Measurements from ENCODE around the gene NLRP9.

Gene NLRP9

DNA sequence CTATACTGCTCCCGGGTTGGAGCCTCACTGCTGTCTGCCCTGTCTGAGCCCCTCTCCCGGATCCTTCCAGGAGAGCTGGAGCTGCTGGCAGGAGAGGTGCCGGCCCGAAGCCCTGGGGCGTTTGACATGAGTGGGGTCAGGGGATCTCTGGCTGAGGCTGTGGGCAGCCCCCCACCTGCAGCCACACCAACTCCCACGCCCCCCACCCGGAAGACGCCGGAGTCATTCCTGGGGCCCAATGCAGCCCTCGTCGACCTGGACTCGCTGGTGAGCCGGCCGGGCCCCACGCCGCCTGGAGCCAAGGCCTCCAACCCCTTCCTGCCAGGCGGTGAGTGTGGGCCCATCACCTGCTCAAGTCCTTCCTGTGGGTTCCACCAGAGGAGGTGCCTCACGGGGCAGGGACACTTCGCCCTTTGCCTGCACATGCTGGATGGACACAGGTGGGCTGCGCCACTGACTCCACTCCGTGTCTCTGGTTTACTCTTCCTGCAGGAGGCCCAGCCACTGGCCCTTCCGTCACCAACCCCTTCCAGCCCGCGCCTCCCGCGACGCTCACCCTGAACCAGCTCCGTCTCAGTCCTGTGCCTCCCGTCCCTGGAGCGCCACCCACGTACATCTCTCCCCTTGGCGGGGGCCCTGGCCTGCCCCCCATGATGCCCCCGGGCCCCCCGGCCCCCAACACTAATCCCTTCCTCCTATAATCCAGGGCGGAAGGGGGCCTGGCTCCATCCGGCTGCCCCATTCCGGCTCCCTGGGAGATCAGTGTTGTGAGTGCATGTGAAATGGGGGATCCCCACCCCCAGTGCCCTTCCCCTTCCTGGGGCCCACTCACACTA, 43.3 kb downstream of the NLRP9 start:
- Histone ChIP-seq H4K20me1 (ENCODE audit: insufficient read depth, low read length) (peaks cover 12% of the 10 kb centered on the region), H3K4me2 (ENCODE audit: low read length) (no peak overlapping the region), H3K4me3 (ENCODE audit: low read length) (no peak overlapping the region), H2AFZ (ENCODE audit: low read depth, low read length) (no peak overlapping the region), H3K27ac (ENCODE audit: low read length) (no peak overlapping the region), H3K79me2 (ENCODE audit: low read length) (0 out of 2 replicates have a peak, but pooled peaks cover 1% of the 10 kb centered on the region), H3K36me3 (replicated peaks; ENCODE audit: low read depth, low read length) (peaks cover 84% of the 10 kb centered on the region), H3K9me3 (ENCODE audit: insufficient read depth, low read length) (no peaks in the 10 kb centered on the region), H3K27me3 (ENCODE audit: low read depth, low read length) (no peaks in the 10 kb centered on the region), H3K9ac (ENCODE audit: low read length) (no peak overlapping the region), H3K4me1 (ENCODE audit: low read length) (no peaks in the 10 kb centered on the region)
- no peak for TF ChIP-seq EZH2phosphoT487 (IDR thresholded peaks at IDR 0.05; ENCODE audit: low read depth)
- TF ChIP-seq, protein P1, sequence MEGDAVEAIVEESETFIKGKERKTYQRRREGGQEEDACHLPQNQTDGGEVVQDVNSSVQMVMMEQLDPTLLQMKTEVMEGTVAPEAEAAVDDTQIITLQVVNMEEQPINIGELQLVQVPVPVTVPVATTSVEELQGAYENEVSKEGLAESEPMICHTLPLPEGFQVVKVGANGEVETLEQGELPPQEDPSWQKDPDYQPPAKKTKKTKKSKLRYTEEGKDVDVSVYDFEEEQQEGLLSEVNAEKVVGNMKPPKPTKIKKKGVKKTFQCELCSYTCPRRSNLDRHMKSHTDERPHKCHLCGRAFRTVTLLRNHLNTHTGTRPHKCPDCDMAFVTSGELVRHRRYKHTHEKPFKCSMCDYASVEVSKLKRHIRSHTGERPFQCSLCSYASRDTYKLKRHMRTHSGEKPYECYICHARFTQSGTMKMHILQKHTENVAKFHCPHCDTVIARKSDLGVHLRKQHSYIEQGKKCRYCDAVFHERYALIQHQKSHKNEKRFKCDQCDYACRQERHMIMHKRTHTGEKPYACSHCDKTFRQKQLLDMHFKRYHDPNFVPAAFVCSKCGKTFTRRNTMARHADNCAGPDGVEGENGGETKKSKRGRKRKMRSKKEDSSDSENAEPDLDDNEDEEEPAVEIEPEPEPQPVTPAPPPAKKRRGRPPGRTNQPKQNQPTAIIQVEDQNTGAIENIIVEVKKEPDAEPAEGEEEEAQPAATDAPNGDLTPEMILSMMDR (IDR thresholded peaks at IDR 0.05; ENCODE audit: low read depth, low read length): no peak

DNA sequence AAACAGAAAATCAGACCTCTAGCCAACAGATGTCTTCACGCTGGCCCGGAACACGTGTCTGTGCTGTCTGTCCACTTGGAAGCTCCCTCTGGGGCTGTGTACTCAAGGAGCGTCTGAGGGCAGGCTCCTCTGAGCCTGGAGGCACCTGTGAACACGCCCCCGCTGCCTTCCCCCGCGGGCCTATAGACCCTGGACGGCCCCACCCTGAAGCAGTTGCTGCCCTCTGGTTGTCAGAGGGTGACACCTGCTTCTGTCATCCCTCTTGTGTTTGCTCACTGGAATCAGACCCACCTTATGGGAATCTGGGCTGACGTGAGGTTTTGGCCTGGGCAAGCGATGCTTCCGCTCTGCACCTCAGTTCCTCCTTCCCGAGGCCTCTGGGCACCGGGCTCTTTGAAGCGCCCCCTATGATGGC, 44.0 kb downstream of the NLRP9 start:
- Histone ChIP-seq H3K27me3 (ENCODE audit: low read depth, low read length) (no peaks in the 10 kb centered on the region), H3K4me3 (ENCODE audit: low read length) (no peak overlapping the region), H3K79me2 (ENCODE audit: low read length) (0 out of 2 replicates have a peak, but pooled peaks cover 7% of the 10 kb centered on the region), H3K9ac (ENCODE audit: low read length) (no peak overlapping the region), H4K20me1 (ENCODE audit: insufficient read depth, low read length) (peaks cover 18% of the 10 kb centered on the region), H3K4me1 (ENCODE audit: low read length) (no peaks in the 10 kb centered on the region), H3K4me2 (ENCODE audit: low read length) (no peak overlapping the region), H2AFZ (ENCODE audit: low read depth, low read length) (no peak overlapping the region), H3K36me3 (replicated peaks; ENCODE audit: low read depth, low read length) (peaks cover 85% of the 10 kb centered on the region), H3K9me3 (ENCODE audit: insufficient read depth, low read length) (no peaks in the 10 kb centered on the region), H3K27ac (ENCODE audit: low read length) (no peak overlapping the region)
- TF ChIP-seq EZH2phosphoT487 (IDR thresholded peaks at IDR 0.05; ENCODE audit: low read depth): no peak
- TF ChIP-seq, protein P1 (IDR thresholded peaks at IDR 0.05; ENCODE audit: low read depth, low read length): no peak

DNA sequence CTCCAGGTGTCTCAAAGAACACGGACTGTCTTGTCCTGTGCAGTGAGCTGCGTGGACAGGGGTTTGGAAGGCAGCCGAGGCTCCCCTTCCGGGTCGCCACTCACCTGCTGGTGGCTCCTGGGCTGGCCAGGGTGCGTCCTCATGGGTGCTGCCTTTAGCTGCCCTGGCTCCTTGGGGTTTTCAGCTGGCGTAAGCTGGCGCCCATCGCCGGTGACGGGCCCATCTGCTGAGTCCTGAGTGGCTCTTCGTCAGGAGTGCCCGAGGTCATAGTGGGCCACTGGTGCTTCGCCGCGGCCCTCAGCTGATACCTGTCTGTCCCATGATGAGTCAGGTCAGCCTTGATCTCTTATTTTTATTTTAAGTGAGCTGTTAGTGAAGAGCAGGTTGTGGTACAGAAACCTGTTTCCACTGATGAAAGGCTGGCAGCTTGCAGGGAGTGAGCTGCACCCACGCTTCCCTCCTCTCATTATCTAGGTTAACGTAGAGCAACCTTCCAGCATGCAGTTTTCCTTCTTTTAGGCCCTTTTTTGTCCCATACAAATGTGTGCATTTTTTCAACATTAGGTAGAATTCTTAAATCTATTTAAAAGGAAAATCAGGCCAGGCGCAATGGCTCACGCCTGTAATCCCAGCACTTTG, 44.7 kb downstream of the NLRP9 start:
- peaks cover 87% of the 10 kb centered on the region for H3K36me3 ChIP-seq (replicated peaks; ENCODE audit: low read depth, low read length)

More for the DNA sequence above, 44.7 kb downstream of the NLRP9 start:
- H3K9ac ChIP-seq (ENCODE audit: low read length): no peak overlapping the region
- H3K9me3 ChIP-seq (ENCODE audit: insufficient read depth, low read length): no peaks in the 10 kb centered on the region
- peaks cover 8% of the 10 kb centered on the region; the same call in 1 of the 2 replicates for H3K79me2 ChIP-seq (ENCODE audit: low read length)
- no peak overlapping the region for H3K4me2 ChIP-seq (ENCODE audit: low read length)
- no peaks in the 10 kb centered on the region for H3K4me1 ChIP-seq (ENCODE audit: low read length)
- H3K4me3 ChIP-seq (ENCODE audit: low read length): no peak overlapping the region
- peaks cover 26% of the 10 kb centered on the region for H4K20me1 ChIP-seq (ENCODE audit: insufficient read depth, low read length)
- TF ChIP-seq, protein P1 (IDR thresholded peaks at IDR 0.05; ENCODE audit: low read depth, low read length): no peak
- TF ChIP-seq EZH2phosphoT487 (IDR thresholded peaks at IDR 0.05; ENCODE audit: low read depth): no peak
- H2AFZ ChIP-seq (ENCODE audit: low read depth, low read length): no peak overlapping the region
- no peak overlapping the region for H3K27ac ChIP-seq (ENCODE audit: low read length)
- H3K27me3 ChIP-seq (ENCODE audit: low read depth, low read length): no peaks in the 10 kb centered on the region
